ENCODE data around the gene UBR7.

DNA sequence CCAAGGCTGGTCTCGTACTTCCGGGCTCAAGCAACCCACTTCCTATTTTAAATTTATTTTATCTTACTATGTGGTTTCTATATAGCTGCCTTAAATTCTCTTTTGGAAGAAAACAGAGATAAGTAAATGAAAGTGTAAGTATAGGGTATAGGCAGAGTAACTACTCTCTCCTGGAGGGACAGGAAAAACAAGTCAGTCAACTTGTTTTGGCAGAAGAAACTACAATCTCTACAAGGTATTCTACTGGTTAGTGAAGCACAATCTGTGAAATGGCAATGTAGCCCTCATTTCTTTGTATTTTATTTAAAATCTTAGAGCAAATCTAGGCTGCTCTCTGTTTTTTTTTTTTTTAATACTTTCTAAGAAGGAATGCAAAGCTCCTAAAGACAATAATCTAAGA, 55.4 kb downstream of the UBR7 start:
- TF ChIP-seq CEBPB (IDR thresholded peaks at IDR 0.05) (no peak), EP300 (IDR thresholded peaks at IDR 0.05; ENCODE audit: borderline replicate concordance) (no peak), FOXM1 (IDR thresholded peaks at IDR 0.05; ENCODE audit: borderline replicate concordance, low read depth) (no peak), YY1 (IDR thresholded peaks at IDR 0.05; ENCODE audit: low read depth) (no peak), EGR1 (IDR thresholded peaks at IDR 0.05) (no peak), TCF12 (IDR thresholded peaks at IDR 0.05; ENCODE audit: low read depth) (no peak), USF1 (IDR thresholded peaks at IDR 0.05) (no peak), RAD21 (IDR thresholded peaks at IDR 0.05; ENCODE audit: low read depth) (no peak), CREB1 (IDR thresholded peaks at IDR 0.05; ENCODE audit: low read depth) (no peak), REST (IDR thresholded peaks at IDR 0.05; ENCODE audit: low read depth) (no peak), TAF1 (IDR thresholded peaks at IDR 0.05; ENCODE audit: low read depth) (no peak), ZBTB7A (IDR thresholded peaks at IDR 0.05; ENCODE audit: low read depth) (no peak)
- TF ChIP-seq, protein P1, sequence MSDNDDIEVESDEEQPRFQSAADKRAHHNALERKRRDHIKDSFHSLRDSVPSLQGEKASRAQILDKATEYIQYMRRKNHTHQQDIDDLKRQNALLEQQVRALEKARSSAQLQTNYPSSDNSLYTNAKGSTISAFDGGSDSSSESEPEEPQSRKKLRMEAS (IDR thresholded peaks at IDR 0.05) = no peak

Data from Ishikawa (cell line).